ENCODE data around the gene BRCC3.
"Not testable (repeated sequence)": the region's sequence is repeated elsewhere in the genome, so short reads cannot be mapped to it uniquely, and the experiment has no call there.

The BRCC3 gene

GRCh38 chrX:155061760-155062159 is 9.5 kb upstream of the BRCC3 start:
- DNase-seq = no peak

GRCh38 chrX:155065035-155065734 is 6.1 kb upstream of the BRCC3 start:
- no peak for DNase-seq

GRCh38 chrX:155068165-155068564 is 3.1 kb upstream of the BRCC3 start:
- DNase-seq = no peak

- DNase-seq = no peak
Measured at GRCh38 chrX:155069414-155069813, 1.9 kb upstream of the BRCC3 start.

- no peak for DNase-seq
Measured at GRCh38 chrX:155070038-155070437, 1.3 kb upstream of the BRCC3 start.

GRCh38 chrX:155070663-155070974 is 689 bp upstream of the BRCC3 start:
- DNase-seq = no peak

GRCh38 chrX:155071694-155072280 is 479 bp downstream of the BRCC3 start:
- DNase-seq = no peak

- no peak for DNase-seq
Measured at GRCh38 chrX:155086202-155086840, 15.0 kb downstream of the BRCC3 start.

GRCh38 chrX:155086961-155087735 is 15.8 kb downstream of the BRCC3 start:
- DNase-seq = no peak

GRCh38 chrX:155094468-155095061 is 23.3 kb downstream of the BRCC3 start:
- DNase-seq = no peak

GRCh38 chrX:155105919-155106318 is 34.6 kb downstream of the BRCC3 start:
- no peak for DNase-seq

GRCh38 chrX:155108427-155108826 is 37.1 kb downstream of the BRCC3 start:
- DNase-seq = no peak

GRCh38 chrX:155112171-155112570 is 40.9 kb downstream of the BRCC3 start:
- no peak for DNase-seq

GRCh38 chrX:155113097-155113496 is 41.8 kb downstream of the BRCC3 start:
- DNase-seq = no peak

GRCh38 chrX:155115174-155115819 is 44.0 kb downstream of the BRCC3 start:
- DNase-seq = no peak

- no peak for DNase-seq
Measured at GRCh38 chrX:155127465-155127864, 56.2 kb downstream of the BRCC3 start.

- DNase-seq = no peak
Measured at GRCh38 chrX:155127940-155128339, 56.6 kb downstream of the BRCC3 start.

GRCh38 chrX:155132110-155132509 is 60.8 kb downstream of the BRCC3 start:
- no peak for DNase-seq

GRCh38 chrX:155134255-155134654 is 62.9 kb downstream of the BRCC3 start:
- no peak for DNase-seq

- no peak for DNase-seq
Measured at GRCh38 chrX:155143959-155144548, 72.7 kb downstream of the BRCC3 start.

- no peak for DNase-seq
Measured at GRCh38 chrX:155144926-155145325, 73.6 kb downstream of the BRCC3 start.

- DNase-seq = not testable (repeated sequence)
Measured at GRCh38 chrX:155147612-155148011, 76.3 kb downstream of the BRCC3 start.
